Stimulated activated CD8-positive, alpha-beta memory T cell treated with anti-CD3 and anti-CD28 coated beads, Interleukin-4, amount 100 ng/mL, for 4 hours (primary cell): ENCODE results near the gene TRIM36.

Experiments
- DNase-seq, 2 donors: peaks; one replicate each; pipeline ENCODE4 v3.0.0-alpha.2; 2020; ENCODE audit warnings: low read depth in 2 of 2, low spot score in 1 of 2

TRIM36 gene

DNA sequence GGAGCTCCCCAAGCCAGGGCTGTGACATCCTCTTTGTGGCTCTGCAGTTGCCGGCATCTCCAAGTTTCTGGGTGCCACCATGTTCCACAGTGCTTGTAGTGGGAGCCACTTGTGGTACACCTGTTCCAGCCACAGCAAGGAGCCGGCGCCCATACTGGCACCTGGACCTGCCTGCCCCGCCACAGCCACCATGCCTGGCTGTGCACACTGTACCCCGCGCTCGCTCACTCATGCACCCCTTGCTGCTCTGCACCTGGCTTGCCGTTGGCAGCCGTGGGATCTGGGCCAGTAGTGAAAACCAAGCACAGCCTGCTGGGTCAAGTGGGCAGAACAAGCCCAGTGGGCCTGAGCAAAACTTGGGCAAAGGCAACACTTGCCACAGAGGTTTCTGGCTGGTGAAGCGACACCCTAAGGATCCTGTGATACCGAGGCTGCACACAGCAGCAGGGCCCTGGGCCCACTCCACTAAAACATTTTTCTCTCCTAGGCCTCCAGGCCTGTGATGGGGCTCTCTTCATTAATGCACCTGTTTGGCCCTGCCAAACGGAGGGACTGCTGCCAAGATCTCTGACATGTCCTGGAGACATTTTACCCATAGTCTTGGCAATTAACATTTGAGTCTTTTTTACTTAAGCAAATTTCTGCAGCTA lies 2.8 kb downstream of the TRIM36 start:
- DNase-seq: no peak

GRCh38 chr5:115165790-115166189 lies 3.9 kb downstream of the TRIM36 start:
- no peak for DNase-seq

DNA sequence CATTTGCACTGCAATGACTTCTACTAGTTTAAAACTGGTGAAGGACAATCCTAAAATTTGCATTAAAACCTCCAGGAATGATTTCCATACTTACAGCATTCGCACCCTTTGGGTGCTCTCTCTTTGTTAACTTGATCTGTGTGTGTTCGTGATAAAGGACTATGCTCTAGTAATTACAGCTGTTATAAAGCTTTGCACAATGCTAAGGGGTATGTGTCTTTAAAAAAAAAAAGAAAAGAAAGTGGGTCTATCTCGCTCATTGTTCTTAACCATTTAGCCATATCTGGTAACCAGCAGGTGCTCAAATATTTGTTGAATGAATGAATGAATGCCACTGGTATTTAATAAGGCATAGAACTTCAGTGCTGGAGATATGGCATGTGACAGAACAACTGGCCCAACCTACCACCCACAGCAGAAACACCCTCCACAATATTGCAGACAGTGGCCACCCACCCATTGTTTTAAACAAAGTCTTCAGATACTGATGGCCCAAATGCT lies 8.7 kb downstream of the TRIM36 start:
- DNase-seq: no peak

DNA sequence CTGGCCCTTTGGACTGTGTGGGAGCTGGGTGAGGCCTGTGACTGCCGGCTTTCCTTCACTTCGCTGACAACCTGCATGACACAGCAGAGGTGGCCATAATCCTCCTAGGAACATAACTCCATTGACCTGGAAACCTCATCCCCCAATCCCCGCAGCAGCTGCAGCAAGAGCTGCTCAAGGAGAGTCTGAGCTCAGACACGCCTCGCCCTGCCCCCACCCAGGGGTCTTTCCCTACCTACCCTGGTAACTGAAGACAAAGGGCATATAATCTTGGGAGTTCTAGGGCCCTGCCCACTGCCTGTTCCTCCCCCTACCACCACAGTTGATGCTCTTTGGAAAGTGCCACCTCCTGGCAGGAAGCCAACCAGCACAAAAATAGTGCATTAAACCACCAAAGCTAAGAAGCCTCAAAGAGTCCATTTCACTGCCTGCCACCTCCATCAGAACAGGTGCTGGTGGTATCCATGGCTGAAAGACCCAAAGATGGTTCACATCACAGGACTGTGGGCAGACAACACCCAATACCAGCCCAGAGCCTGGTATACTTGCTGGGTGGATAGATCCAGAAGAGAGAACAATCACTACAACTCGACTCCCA lies 18.4 kb downstream of the TRIM36 start:
- no peak for DNase-seq

- DNase-seq: no peak
Measured at GRCh38 chr5:115150512-115150911, 19.2 kb downstream of the TRIM36 start.

GRCh38 chr5:115147052-115147451 lies 22.7 kb downstream of the TRIM36 start:
- DNase-seq: no peak

DNA sequence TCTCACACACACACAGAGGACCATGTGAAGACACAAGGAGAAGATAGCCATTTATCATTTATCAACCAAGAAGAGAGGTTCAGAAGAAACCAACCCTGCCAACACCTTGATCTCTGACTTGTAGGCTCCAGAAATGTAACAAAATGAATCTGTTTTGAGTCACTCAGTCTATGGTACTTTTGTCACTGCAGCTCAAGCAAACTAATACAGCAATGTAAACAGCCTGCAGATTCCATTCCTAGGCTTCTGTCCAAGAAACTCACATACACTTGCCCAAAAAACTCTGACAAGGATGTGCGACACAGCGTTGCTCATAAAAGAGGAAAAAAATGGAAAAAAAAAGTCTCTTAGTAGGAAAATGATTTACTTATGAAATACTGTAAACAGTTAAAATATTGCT lies 33.4 kb downstream of the TRIM36 start:
- no peak for DNase-seq

GRCh38 chr5:115132465-115132864 lies 37.2 kb downstream of the TRIM36 start:
- DNase-seq: no peak

DNA sequence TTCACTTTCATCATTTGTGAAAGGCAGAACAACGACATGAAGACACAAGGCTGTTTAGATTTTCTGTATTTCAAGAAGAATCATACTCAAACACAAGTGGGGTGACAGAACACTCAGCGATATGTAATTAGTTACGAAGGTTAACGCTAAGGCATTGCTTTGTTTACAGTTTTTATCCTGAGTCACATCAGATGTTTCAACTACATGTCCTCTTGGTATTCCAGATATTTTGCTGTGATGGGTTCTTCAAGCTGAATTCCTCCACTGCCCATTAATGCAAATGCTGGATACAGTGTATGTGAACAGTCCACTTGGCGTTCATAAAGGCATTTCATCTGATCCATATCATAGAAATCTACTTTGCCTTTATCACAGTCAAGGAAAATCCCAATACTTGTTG lies 43.4 kb downstream of the TRIM36 start:
- no peak for DNase-seq

DNA sequence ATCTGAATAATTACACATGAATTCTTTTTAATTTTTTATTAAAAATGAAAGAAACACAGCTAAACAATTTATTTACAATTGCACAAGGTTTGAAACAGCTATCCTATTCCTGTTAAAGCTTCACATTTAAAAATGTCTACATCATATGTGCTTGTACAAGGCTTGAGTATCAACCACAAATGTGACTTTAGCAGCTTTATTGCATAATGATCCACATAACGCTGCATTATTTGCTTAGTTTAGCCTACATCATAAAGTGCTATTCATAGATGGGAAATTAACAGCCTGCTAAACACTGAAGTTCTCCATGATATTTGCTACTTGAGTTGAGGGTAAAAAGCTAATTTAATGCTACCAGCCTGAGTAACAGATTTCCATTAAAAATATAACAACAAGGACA lies 45.0 kb downstream of the TRIM36 start:
- no peak for DNase-seq

DNA sequence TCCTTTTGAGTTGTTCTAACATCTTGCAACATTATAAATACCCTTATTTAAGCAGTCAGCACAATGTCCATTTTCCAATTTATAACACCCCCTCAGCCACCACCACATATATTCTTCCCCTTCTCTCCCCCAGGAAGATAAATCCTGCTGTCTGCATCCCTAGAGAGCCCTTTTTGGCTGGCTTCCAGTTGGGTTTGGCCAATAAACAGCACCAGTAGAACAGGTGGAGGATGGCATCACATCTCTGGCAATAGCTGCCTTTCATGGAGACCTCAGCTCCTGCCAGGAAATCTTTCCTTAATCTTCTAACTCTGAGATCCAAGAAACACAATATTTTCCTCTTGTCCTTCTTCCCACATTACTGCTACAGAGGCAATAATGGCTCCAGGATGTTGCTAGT lies 53.7 kb downstream of the TRIM36 start:
- no peak for DNase-seq

- no peak for DNase-seq
Measured at GRCh38 chr5:115109840-115110239, 59.9 kb downstream of the TRIM36 start.

DNA sequence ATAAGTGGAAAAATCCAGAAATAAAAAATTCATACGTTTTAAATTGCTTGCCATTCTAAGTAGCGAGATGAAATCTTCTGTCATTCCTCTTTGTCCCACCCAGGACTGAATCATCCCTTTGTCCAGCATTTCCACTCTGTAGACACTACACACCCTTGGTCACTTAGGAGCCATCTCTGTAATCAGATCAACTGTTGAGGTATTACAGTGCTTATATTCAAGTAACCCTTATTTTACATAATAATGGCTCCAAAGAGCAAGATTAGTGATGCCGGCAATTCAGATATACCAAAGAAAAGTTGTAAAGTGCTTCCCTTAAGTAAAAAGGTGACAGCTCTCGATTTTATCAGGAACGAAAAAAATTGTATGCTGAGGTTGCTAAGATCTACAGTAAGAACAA lies 60.4 kb downstream of the TRIM36 start:
- no peak for DNase-seq

DNA sequence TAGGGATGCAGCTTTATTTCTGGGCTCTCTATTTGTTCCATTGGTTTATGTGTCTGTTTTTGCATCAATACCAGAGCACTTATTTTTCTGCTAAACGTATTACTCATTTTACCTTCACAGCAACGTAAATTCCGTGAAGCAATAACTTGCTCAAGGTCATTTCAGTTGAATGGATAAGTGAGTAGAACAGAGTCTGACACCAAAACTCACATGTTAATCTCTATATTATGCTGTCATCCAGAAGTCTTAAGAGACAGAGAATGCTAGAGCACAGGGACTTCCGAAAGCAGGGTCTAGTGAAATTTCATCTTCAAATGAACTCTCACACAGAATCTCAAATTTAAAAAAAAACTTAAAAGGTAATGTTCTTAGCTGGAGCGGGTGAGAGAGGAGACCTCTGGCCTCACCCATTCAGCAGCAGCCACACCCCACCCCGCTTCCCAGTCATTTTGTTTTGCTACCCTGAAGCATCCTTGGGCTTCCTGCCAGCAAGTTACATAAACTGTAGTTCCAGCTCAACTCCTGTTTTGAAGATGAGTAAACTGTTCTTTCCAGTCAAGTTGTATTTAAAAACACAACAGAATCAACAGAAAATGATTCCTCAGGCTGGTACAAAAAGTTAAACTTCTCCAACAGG lies 69.3 kb downstream of the TRIM36 start:
- no peak for DNase-seq

GRCh38 chr5:115098041-115098702 lies 71.5 kb downstream of the TRIM36 start:
- DNase-seq: no peak

GRCh38 chr5:115097236-115097635 lies 72.5 kb downstream of the TRIM36 start:
- no peak for DNase-seq

GRCh38 chr5:115096034-115096769 lies 73.5 kb downstream of the TRIM36 start:
- no peak for DNase-seq

- no peak for DNase-seq
Measured at GRCh38 chr5:115087951-115088350, 81.8 kb downstream of the TRIM36 start.

DNA sequence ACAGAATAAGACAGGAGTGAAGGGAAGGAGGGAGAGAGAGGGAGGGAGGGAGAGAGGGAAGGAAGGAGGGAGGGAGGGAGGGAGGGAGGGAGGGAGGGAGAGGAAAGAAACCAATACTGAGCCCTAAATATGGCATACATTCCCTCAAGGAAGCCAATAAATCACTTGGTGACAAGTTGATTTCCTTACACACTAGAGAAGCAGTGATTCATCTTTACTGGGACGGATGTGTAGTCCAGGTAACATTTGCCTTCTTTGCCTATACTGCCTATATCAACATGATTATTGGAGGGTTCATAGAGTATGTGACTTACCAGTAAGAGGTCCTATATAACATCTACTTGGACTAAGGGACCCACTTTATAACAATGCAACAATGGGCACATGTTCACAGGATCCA lies 83.2 kb downstream of the TRIM36 start:
- DNase-seq: no peak

- no peak for DNase-seq
Measured at GRCh38 chr5:115084246-115084793, 85.4 kb downstream of the TRIM36 start.
